Skeletal muscle tissue (tissue), 4 donors: ENCODE results near the gene EXOC1L. TPM values are rescaled to one million over a fixed set of nuclear protein-coding genes. Genes with fewer than 3 reads are reported as not detected.

Experiments
- H3K27ac ChIP-seq: one replicate; pipeline ENCODE4 v1.7.0; 2013; ENCODE audit warnings: mild to moderate bottlenecking, low read depth, low read length, inconsistent platforms
- H3K27me3 ChIP-seq, 3 donors: one replicate each; pipeline ENCODE4 v1.7.0; 2013; ENCODE audit warnings: low read length in 3 of 3; ENCODE audit not compliant: control insufficient read depth in 3 of 3, insufficient read depth in 3 of 3
- H3K36me3 ChIP-seq, 3 donors: one replicate each; pipeline ENCODE4 v1.7.0; 2013; ENCODE audit warnings: low read length in 3 of 3; ENCODE audit not compliant: control insufficient read depth in 3 of 3, insufficient read depth in 3 of 3
- H3K4me1 ChIP-seq, 3 donors: one replicate each; pipeline ENCODE4 v1.7.0; 2013; ENCODE audit warnings: low read length in 3 of 3, mild to moderate bottlenecking in 3 of 3; ENCODE audit not compliant: control insufficient read depth in 3 of 3, insufficient read depth in 3 of 3
- H3K4me3 ChIP-seq, 3 donors: one replicate each; pipeline ENCODE4 v1.7.0; 2013; ENCODE audit warnings: low read length in 3 of 3
- H3K9ac ChIP-seq, 3 donors: one replicate each; pipeline ENCODE4 v1.7.0; 2013; ENCODE audit warnings: low read length in 3 of 3, mild to moderate bottlenecking in 3 of 3, moderate library complexity in 2 of 3, low read depth in 1 of 3
- H3K9me3 ChIP-seq, 3 donors: one replicate each; pipeline ENCODE4 v1.7.0; 2013; ENCODE audit warnings: low read length in 3 of 3; ENCODE audit not compliant: control insufficient read depth in 3 of 3
- total RNA-seq: library from RNA; depleted of rRNA; stranded (reverse); fragments of >200 nt; gene quantifications from one replicate; pipeline ENCODE4 v1.2.3, GENCODE V29; 2014
- donor health status: Osteomylitis.

The EXOC1L gene
- total RNA-seq = 2.6 TPM

DNA sequence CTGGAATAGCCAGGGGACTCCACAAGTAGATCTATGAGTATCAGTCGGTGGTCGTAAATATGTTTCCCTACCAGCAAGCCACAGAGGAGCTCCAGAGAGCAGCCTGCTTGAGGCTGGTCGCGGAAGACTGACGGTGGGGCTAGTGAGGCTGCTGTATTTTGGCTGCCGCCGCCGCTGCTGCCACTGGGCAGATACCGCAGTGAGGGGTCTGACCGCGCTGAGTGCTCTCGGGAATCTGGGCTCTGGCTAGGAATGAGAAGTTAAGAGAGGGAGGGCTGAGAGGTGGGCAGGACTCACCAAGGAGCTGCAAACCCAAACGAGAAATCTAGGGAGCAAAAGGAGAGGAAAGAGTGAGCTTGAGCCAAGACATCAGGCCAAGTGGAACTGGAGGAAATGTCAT, at the start of gene EXOC1L:
EXOC1L (plus strand) TSS at position 157 of the 400 bp plus-strand sequence; CDS start at position 394, 237 bp downstream.
- Histone ChIP-seq H3K4me3 (peak within 1 kb of the TSS in 2 of 3 donors; percentile 29 to 49), H3K9ac (no peak within 1 kb of the TSS), H3K36me3 (no peaks in the 10 kb centered on the region), H3K9me3 (no peaks in the 10 kb centered on the region), H3K4me1 (no peaks in the 10 kb centered on the region), H3K27ac (no peak within 1 kb of the TSS), H3K27me3 (peaks cover 3 to 4% (median 3%) of the 10 kb centered on the region in 3 donors)

DNA sequence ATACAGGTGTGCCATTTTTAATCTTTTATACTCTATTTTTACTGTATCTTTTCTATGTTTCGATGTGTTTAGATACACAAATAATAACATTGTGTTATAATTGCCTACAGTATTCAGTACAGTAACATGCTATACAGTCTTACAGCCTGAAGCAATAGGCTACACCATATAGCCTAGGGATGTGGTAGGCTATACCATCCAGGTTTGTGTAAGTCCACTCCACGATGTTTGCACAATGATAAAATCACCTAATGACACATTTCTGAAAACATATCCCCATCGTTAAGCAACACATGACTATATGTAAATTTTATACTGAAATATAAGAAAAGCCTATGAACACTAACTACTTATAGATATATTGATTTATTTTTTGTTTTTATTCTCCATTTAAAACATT, 48.9 kb upstream of the EXOC1L start:
- Histone ChIP-seq H3K4me3 (no peak overlapping the region), H3K27me3 (no peaks in the 10 kb centered on the region), H3K27ac (no peak overlapping the region), H3K9me3 (no peaks in the 10 kb centered on the region), H3K9ac (no peak overlapping the region), H3K36me3 (no peaks in the 10 kb centered on the region), H3K4me1 (no peaks in the 10 kb centered on the region)

GRCh38 chr4:55781341-55781740, 38.2 kb upstream of the EXOC1L start:
- Histone ChIP-seq H3K27me3 (no peaks in the 10 kb centered on the region), H3K27ac (no peak overlapping the region), H3K9me3 (no peaks in the 10 kb centered on the region), H3K4me1 (no peaks in the 10 kb centered on the region), H3K9ac (no peak overlapping the region), H3K4me3 (no peak overlapping the region), H3K36me3 (no peaks in the 10 kb centered on the region)

- H3K27ac ChIP-seq = no peak overlapping the region
Observed at GRCh38 chr4:55781812-55782211, 37.8 kb upstream of the EXOC1L start.

DNA sequence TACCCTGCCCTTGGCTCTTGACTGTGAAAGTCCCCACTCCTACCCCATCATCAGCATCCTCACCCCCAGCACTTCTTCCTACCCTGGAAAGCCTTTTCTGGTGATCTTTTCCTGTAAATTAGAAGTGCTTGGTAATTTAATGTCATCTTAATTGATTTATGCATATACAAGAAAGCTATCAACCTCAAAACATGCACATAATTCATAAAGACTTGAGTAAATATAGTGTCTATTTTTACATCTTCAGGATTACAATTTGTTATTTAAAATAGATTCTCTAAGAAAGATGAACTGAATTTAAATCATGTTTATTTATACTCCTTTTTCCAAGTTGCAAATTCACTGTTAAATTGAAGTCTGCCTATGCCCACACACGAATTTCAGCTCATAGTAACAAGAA, 36.0 kb upstream of the EXOC1L start:
- Histone ChIP-seq H3K36me3 (no peaks in the 10 kb centered on the region), H3K4me3 (no peak overlapping the region), H3K9ac (no peak overlapping the region), H3K4me1 (no peaks in the 10 kb centered on the region), H3K27me3 (no peaks in the 10 kb centered on the region), H3K27ac (no peak overlapping the region), H3K9me3 (no peaks in the 10 kb centered on the region)

More at GRCh38 chr4:55781812-55782211, 37.8 kb upstream of the EXOC1L start:
- no peaks in the 10 kb centered on the region for H3K27me3 ChIP-seq
- no peaks in the 10 kb centered on the region for H3K4me1 ChIP-seq
- no peak overlapping the region for H3K4me3 ChIP-seq
- H3K9ac ChIP-seq = no peak overlapping the region
- no peaks in the 10 kb centered on the region for H3K9me3 ChIP-seq
- H3K36me3 ChIP-seq = no peaks in the 10 kb centered on the region

DNA sequence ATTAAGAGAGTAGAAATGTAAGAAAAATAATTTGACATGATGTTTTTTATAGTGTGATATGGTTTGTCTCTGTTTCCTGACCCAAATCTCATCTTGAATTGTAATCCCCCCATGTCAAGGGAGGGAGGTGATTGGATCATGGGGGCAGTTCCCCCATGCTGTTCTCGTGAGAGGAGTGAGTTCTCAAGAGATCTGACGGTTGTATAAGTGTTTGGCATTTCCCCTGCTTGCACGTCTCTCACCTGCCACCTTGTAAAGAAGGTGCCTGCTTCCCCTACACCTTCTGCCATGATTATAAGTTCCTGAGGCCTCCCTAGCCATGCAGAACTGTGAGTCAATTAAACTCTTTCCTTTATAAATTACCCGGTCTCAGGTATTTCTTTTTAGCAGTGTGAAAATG, 34.8 kb upstream of the EXOC1L start:
- no peak overlapping the region for H3K27ac ChIP-seq
- H3K4me1 ChIP-seq = no peaks in the 10 kb centered on the region
- H3K9me3 ChIP-seq = no peaks in the 10 kb centered on the region
- H3K9ac ChIP-seq = no peak overlapping the region
- no peak overlapping the region for H3K4me3 ChIP-seq
- H3K27me3 ChIP-seq = no peaks in the 10 kb centered on the region
- no peaks in the 10 kb centered on the region for H3K36me3 ChIP-seq

DNA sequence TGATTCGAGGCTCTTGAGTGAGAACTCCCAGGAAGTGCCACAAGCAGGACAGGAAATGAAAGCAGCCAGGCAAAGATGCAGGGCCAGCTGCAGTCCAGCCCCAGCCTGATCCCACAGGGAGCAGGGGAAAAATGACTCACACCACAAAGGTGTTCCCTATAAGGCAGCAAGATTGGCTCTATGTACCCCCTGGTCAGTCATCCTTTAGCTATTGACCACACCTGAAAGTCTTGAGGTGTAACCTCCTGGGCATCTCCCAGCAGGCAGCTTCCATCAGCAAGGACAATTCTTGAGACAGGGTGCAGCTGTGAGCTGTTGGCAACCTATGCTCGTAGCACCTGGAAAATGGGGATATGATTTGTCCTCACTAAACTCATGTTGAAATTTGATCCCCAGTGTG, 27.9 kb upstream of the EXOC1L start:
- H3K27ac ChIP-seq = no peak overlapping the region
- no peaks in the 10 kb centered on the region for H3K4me1 ChIP-seq
- H3K9me3 ChIP-seq = no peaks in the 10 kb centered on the region
- no peaks in the 10 kb centered on the region for H3K36me3 ChIP-seq
- H3K9ac ChIP-seq = no peak overlapping the region
- no peak overlapping the region for H3K4me3 ChIP-seq
- peaks cover 14 to 20% (median 18%) of the 10 kb centered on the region in 3 donors for H3K27me3 ChIP-seq

DNA sequence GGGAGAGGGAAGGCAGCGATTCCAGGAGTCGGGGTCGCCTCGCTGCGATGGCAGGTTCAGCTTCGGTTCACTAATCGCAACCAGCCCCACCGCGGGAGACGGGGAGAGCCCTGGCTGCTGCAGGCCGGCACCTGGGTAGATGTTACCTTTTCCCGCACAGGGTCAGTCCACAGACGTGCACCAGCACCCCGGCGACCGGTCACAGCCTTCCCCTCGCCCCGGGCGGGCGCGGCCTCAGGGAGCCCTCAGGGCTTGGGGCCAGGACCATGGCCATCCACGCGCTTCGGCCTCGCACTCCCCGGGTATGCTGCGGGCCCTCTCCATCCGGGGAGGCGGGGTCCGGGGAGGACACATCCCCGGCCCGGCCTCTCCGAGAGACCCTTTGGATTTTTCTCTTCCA, 26.1 kb upstream of the EXOC1L start:
- H3K4me3 ChIP-seq = no peak overlapping the region
- H3K27me3 ChIP-seq = peaks cover 17 to 20% (median 18%) of the 10 kb centered on the region in 3 donors
- no peaks in the 10 kb centered on the region for H3K9me3 ChIP-seq
- no peak overlapping the region for H3K9ac ChIP-seq
- no peak overlapping the region for H3K27ac ChIP-seq
- H3K36me3 ChIP-seq = no peaks in the 10 kb centered on the region
- H3K4me1 ChIP-seq = no peaks in the 10 kb centered on the region

DNA sequence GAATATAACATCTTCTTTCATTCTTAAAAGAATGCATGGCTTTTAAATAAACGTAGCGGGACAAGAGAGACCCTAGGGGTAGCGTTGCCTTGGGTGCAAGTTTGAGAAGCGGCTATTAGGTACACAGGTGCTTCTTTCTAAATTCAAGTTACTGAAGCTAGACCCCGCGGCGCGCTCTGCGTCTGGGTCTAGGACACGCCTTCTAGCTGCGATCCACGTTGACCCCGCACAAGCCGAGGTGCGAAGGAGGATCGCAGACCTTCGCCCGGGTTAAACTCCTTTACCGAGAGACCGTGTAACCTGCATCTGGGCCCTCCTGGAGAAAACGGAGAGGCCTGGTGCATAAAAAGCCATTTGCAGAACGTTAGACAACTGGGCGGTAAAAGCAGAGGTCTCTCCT, 25.5 kb upstream of the EXOC1L start:
- no peaks in the 10 kb centered on the region for H3K9me3 ChIP-seq
- H3K4me1 ChIP-seq = no peaks in the 10 kb centered on the region
- H3K27me3 ChIP-seq = peaks cover 17 to 20% (median 18%) of the 10 kb centered on the region in 3 donors

GRCh38 chr4:55795341-55795740, 24.2 kb upstream of the EXOC1L start:
- Histone ChIP-seq H3K27me3 (peaks cover 17 to 20% (median 18%) of the 10 kb centered on the region in 3 donors), H3K36me3 (no peaks in the 10 kb centered on the region), H3K27ac (no peak overlapping the region), H3K9ac (no peak overlapping the region), H3K9me3 (no peaks in the 10 kb centered on the region), H3K4me3 (no peak overlapping the region), H3K4me1 (no peaks in the 10 kb centered on the region)

More for the DNA sequence above, 25.5 kb upstream of the EXOC1L start:
- no peak overlapping the region for H3K27ac ChIP-seq
- no peaks in the 10 kb centered on the region for H3K36me3 ChIP-seq
- H3K9ac ChIP-seq = no peak overlapping the region
- H3K4me3 ChIP-seq = no peak overlapping the region

DNA sequence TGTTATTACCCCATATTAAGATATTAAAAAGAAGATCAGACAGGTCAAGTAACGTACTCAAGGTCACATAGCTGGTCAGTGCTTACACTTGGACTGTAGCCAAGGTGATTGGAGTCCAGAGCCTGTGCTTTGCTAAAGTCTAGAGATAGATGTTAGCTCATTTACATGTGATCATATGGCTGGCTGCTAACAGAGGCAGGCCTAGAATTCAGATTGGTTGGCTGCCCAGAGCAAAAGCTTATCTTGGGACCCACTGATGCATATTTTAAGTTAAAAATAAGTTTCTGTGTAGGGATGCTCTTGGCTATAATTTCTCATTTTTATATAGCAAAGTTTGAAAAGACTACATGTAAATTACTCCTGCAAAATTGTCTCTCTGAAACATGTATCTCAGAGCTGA, 18.1 kb upstream of the EXOC1L start:
- Histone ChIP-seq H3K9me3 (no peaks in the 10 kb centered on the region), H3K9ac (no peak overlapping the region), H3K4me3 (no peak overlapping the region), H3K36me3 (no peaks in the 10 kb centered on the region), H3K4me1 (no peaks in the 10 kb centered on the region), H3K27ac (no peak overlapping the region), H3K27me3 (peaks cover under 1 to 4% (median 3%) of the 10 kb centered on the region in 3 donors)
